ENCODE data around the gene EFNA1.
"Not testable (repeated sequence)": the region's sequence is repeated elsewhere in the genome, so short reads cannot be mapped to it uniquely, and the experiment has no call there.

EFNA1 gene

DNA sequence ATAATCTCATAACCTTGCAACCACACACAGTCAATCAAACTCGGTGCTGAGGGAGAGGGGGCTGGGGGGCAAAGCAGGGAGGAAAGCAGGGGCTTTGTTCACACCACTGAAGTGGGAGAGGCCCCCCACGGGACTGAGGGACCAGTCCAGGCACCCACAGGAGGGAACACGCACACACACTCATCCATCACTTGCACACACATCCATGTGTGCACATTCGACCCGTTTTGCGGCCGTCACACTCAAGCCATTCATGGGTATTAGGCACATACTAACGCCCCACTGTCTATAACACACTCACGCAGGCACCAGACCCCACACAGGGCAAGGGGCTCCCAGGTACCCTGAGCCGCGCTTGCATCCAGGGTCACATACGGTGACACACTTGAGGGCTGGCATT, 35.0 kb upstream of the EFNA1 start:
- no peak for DNase-seq (ENCODE audit: low read depth)

DNA sequence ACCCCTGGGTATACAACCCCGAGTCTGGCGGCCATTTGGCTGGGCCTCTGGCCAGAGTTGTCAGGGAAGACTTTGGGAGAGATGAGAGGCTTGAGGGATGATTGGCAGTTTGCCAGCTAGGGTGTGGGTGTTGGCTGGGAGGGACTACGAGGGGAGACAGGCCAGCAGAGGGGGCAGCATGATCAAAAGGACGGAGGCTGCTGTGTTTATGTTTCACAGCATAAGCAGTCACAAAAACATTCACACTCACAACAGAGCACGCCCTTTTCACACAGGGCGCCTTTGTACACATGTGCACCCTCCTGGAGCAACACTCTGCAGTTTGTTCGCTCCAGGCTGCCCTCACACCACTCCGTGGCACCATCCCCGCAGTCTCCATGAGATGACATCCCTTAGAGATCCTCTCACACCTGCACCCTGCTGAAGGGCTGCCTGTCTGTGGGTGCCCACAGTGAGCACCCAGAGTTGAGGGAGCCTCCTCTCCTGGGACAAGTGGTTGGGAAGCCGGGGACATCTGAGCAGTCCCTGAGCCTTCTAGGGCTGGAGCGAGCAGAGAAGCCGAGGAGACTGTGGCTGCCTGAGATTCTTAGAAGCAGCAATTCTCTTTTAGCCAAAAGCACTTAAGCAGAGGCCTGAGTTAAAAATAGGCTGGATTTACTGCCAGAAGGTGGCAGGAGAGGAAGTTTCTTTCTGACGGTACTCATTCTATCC, 33.6 kb upstream of the EFNA1 start:
- no peak for DNase-seq (ENCODE audit: low read depth)

DNA sequence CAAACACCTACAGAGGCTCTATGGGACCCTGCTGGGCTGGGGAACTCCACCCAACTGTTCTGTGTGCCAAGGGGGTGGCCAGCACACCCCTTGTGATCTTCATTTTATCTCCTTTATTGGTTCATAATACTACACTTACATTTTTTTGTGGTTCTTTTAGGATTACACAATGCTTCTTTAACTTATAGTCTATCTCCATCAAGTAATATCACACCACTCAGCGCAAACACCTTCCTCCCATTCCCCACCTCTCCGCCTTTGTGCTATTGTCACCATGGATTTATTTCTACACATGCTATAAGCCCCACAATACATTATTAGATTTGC, 33.1 kb upstream of the EFNA1 start:
- DNase-seq (ENCODE audit: low read depth) = no peak

DNA sequence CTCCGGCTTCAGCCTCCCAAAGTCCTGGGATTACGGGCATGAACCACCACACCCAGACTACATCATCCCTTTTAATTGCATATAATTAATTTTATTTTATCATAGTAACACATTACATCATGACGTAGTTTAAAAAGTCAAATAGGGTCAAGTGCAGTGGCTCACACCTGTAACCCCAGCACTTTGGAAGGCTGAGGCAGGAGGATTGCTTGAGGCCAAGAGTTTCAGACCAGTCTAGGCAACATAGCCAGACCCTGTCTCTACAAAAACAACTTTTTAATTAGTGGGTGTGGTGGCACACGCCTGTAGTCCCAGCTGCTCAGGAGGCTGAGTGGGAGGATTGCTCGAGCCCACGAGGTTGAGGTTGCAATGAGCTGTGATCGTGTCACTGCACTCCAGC, 28.3 kb upstream of the EFNA1 start:
- no peak for DNase-seq (ENCODE audit: low read depth)

DNA sequence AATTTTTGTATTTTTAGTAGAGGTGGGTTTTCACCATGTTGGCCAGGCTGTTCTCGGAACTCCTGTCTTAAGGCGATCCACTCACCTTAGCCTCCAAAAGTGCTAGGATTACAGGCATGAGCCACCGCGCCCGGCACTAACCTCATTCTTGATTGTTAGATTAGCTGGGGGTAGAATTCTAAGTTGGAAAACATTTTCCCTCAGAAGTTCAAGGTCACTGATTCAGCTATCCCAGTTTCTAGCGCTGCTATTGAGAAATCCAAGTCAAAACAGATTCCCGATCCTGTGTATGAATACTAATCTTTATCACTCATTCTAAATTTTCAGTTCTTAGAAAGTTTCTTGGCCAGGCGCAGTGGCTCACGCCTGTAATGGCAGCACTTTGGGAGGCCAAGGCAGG, 24.4 kb upstream of the EFNA1 start:
- no peak for DNase-seq (ENCODE audit: low read depth)

DNA sequence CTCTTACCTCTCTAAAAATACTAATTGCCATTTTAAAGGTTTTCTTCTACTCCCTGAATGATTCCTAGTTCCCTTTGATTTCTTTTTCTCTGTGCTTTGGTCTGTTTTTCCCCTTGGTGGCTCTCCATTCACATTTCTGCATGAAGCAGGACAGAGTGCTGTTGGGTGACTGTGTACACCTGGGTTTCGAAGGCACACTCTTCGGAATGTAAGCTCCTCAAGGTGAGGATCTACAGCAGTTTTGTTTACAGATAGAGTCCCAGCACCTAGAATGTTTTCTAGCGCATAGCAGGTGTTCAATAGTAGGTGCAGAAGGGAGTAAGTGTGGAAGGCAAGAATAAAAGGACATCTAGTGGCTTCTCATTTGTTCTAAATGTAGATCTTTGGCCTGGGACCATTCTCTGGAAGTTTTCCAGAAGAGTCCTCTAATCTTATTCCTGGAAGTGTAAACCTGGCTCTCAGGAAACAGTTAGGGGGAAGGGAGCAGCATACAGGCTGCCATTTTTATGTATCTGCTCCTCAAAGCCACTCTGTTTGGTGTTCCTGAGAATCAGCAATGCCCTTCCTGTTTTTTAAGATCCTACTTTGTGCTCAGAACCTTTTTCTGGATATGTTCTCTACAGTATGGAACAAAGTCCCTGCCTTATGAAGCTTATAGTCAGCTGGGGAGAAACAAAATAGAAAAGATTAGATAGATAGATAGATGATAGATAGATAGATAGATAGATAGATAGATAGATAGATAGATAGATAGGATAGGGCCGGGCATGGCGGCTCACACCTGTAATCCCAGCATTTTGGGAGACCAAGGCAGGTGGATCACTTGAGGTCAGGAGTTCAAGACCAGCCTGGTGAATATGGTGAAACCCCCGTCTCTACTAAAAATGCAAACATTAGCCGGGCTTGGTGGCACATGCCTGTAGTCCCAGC, 22.8 kb upstream of the EFNA1 start:
- DNase-seq (ENCODE audit: low read depth) = no peak

DNA sequence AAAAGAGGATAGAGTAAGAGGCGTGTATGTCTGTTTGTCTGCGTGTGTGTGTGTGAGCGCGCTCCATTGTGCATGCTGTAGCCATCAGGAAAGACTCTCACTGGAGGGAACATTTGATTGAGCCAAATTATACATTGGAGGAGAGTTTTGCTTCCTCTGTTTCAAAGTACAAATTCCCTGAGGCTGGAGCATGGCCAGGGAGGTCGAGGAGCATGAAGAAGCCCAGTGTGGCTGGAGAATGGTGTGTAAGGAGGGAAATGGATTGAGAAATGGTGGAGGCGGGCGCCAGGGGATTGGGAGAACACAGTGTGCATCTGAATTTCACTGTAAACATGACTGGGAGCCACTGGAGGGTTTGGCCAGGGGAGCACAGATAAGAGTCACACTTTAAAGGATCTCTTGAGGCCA, 22.1 kb upstream of the EFNA1 start:
- no peak for DNase-seq (ENCODE audit: low read depth)

DNA sequence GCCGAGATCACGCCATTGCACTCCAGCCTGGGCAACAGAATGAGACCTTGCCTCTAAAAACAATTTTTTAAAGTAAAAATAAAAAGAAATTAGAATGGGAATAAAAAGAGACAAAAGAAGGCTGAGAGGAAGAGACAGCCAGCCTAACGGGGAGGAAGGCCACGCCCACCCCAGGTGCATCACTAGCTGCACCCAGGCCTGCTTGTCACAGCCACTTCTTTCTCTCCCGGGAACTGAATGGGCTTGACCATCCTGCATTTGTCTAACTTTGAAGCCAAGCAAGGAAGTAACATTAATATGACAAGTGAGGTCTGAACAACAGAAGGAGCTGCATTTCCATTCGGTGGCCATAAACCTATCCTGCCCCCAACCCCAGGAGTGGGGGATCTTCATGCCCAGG, 20.8 kb upstream of the EFNA1 start:
- DNase-seq (ENCODE audit: low read depth) = no peak

DNA sequence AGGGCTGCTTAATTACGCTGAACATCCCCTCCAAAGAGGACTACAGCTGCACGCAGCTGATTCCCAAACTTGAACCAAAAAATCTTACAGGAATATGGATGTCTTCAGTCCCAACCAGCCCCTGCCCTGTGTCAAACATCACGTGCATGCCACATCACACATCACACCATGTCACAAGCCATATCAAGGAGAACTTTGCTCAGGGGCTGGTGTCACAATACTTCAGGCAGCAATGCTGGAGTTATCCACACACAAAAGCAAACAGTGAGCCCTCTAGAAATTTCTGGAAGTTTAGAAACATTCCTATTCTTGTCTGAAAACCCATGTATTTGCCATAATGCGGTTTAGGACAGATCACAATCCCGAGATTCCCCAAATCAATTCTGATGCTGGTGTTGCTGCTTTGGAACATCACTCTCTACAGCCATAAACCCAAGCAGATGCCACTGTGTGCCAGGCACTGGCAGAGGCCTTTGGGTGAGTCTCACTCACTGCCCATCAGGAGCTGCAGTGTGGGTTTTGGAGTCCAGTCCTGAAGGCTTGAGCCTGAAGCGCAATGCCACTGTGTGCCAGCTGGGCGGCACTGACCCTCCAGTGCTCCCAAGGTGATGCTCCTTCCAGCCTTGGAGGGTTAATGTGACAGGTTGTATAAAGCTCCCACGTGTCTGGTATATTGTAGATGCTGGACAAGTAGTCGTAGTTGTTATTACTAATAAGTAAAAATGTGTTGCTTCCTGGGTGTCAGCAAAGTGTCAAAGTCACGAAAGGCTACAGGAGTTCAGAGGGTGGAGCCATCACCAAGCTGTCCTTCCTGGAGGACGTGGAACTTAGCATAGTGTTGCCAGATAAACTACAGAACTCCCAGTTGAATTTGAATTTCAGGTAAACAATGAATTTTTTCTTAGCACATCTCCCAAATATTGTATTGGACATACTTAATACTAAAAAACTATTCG, 20.1 kb upstream of the EFNA1 start:
- DNase-seq (ENCODE audit: low read depth) = no peak

DNA sequence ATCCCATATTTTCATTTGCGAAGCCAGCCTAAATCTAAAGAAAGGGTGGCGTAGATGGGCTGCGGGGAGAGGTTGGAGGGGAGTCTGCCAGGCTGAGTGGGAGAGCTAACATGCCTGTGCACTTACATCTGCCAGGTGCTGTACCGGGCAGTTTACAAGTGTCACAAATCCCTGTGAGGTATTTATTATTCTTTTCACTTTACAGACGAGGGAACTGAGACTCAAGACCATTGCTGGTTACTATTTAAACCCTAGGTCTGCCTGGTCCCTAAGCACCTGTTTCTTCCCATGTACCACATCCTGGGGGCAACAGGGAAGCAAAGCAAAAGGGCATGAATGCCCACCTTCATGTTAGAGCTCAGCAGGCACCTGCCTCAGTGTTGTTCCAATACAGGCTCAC, 19.4 kb upstream of the EFNA1 start:
- DNase-seq (ENCODE audit: low read depth) = no peak

DNA sequence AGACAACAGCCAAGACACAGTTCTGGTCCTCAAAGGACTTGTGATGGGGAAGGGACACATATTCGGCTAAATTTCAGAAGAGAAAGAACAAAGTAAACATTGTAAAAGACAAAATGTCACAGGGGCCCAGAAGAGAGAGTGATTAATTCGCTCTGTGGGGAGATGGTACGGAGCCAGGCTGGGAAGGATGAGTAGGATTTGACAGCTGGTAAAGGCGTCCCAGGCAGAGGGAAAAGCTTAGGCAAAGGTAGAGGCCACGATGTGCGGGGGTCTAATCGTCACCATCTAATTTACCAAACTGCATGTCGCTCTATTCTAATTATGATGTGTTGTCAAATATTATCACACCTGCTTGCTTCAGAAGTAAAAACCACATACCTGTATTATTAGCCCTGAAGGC, 17.3 kb upstream of the EFNA1 start:
- no peak for DNase-seq (ENCODE audit: low read depth)

DNA sequence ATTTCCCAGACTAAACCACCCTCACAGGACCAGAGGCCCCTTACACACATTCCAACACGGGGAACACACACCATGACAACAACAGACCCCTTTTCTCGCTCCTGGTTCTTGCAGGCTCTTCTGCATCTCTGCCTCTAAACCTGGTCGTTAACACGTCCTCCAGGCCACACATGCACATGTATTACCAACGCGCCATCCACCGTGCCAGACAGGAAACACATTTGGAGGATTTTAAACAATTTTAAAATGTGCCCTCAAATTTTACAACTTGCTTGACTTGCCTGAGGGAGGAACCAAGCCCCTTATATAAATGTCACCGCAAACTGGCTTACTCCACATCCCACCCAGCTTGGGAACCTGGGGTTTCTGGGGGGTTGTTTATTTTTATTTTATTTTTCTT, 16.9 kb upstream of the EFNA1 start:
- no peak for DNase-seq (ENCODE audit: low read depth)

DNA sequence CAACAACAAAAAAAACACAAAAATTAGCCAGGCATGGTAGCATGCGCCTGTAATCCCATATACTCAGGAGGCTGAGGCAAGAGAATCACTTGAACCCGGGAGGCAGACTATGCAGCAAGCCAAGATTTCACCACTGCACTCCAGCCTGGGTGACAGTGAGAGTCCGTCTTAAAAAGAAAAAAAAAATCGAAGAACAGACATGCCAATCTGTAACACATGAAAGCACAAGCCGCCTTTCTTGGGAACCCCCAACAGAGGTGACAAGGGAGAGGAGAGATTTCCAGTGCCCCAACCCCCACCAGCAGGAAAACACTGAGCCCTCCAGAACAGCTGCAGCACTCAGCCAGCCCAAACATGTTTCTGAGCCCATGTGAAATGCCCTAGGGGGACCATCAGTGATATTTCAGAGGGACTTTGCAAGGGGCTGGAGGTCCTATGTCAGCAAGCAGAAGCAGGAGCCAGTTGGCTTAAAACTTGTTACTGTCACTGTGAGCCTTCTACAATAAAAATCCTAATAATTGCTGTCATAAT, 14.2 kb upstream of the EFNA1 start:
- DNase-seq (ENCODE audit: low read depth) = no peak

DNA sequence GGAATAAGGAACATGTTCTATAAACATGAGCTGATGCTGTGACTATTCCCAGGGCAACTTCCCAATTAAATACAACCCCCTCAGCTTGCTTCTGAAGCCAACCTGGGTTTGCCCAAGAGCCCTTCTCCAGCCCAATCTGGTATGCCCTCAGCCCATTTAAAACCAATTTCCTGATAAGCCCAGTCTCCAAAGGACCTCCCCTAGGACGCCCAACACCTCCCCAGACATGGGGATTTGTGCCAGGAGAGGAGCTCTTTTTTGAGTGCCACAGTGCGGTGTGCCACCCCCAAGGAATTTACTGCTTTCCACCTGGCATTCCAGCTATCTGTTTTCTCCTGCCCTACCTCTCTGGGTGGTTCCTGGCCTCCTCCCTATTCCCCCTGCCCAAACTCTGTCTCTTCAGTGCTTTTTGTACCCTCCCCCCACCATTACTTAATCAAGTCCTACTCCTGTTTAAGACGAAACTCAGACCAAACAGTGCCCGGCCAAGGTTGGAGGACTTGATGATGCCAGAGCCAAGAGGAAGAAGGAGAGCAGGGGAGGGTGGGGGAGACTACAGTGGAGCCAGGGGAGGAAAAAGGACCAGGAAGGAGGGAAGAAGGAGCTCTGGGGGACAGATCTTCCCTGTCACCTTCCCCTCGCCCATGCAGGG, 11.4 kb upstream of the EFNA1 start:
- no peak for DNase-seq (ENCODE audit: low read depth)

DNA sequence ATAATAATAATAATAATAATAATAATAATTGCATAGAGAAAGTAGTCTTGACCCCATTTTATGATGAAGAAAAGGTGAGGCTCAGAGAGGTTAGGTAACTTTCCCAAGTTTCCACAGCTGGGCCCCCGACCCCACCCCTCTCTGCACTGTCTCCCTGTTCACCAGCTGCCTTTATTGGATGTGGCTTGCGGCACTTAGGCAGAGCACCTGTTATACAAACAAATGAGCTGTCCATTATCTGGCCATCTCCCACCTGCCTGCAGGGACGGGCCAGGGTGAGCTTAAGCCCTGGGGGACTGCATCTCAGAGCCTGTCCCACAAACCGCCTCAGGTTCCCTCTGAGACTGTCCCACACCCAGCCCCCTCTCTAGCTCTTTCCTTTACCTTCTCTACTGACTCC, 10.1 kb upstream of the EFNA1 start:
- no peak for DNase-seq (ENCODE audit: low read depth)

DNA sequence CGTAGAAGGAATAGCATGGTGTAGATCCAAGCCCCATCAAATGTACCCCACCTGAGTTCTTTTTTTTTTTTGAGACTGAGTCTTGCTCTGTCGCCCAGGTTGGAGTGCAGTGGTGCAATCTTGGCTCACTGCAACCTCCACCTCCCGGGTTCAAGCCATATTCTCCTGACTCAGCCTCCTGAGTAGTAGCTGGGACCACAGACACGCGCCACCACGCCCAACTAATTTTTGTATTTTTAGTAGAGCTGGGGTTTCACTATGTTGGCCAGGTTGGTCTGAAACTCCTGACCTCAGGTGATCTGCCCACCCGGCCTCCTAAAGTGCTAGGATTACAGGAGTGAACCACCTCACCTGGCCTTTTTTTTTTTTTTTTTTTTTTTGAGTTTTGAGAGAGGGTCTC, 9.6 kb upstream of the EFNA1 start:
- DNase-seq (ENCODE audit: low read depth) = not testable (repeated sequence)

DNA sequence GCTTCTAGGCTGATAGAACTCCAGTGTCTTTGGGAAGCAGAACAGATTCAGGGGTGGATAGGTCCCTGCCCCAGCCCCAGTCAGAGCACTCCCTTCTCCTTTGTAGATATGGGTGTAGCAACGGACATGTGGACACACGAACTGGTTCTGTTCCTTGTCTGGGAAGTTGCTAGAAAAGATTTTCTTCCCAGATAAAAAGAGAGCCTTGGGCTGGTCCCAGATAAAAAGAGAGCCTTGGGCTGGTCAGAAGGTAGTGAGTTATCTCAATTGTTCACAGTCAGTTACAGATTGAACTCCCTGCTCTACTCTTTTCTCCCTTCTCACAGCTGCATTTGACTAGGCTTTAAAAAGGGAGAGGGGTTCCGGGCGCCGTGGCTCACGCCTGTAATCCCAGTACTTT, 7.4 kb upstream of the EFNA1 start:
- DNase-seq (ENCODE audit: low read depth) = no peak

DNA sequence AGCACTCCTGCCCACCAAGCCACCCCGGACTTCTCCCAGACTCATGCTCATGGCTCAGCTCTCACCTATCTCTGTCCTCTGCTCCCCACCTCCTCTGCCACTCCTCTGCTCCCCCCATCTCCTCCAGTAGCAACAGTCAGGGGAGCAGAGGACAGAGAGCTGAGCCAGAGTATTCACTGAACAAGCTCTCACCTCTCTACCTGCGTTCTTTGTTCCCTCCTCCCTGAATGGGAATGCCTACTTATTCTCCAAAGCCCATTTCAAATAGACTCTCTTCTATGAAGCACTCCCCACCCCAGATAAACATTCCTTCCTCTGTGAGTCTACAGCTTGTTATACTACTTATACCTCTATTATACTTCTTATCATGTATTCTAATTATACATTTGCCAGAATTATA, 6.4 kb upstream of the EFNA1 start:
- no peak for DNase-seq (ENCODE audit: low read depth)

DNA sequence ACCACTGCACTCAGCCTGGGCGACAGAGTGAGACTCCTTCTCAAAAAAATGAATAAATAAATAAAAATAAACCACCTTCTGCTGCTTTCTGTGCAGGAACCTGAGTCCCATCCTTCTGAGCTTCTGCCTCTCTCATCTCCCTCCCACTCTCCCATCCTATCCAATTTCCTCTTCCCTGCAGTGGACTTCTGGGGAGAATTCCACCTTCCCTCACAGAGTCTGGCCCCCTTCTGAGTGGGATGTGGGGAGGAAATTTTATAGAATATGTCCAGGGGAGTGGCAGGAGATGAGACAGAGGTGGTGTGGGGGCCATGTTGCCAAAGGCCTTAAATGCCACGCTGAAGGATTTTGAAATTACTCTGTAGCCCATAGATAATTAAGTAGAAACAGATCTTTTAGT, 5.4 kb upstream of the EFNA1 start:
- no peak for DNase-seq (ENCODE audit: low read depth)

DNA sequence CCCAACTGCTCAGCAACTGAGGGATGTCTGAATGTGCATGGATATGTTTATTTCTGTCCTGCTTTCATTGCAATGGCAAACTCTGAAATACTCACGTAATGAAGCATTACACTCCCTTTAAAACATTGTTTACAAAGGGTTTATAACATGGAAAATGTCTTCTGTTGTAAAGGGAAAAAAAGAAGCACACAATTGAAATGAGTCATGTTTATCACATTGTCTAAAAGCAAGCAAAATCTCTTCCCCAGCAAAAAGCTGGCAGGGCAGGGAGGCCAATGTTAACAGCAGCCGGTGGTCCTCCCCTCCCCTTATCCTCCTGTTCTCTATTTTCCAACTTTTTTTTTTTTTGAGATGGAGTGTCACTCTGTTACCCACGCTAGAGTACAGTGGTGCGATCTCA, 3.9 kb upstream of the EFNA1 start:
- DNase-seq (ENCODE audit: low read depth) = no peak

DNA sequence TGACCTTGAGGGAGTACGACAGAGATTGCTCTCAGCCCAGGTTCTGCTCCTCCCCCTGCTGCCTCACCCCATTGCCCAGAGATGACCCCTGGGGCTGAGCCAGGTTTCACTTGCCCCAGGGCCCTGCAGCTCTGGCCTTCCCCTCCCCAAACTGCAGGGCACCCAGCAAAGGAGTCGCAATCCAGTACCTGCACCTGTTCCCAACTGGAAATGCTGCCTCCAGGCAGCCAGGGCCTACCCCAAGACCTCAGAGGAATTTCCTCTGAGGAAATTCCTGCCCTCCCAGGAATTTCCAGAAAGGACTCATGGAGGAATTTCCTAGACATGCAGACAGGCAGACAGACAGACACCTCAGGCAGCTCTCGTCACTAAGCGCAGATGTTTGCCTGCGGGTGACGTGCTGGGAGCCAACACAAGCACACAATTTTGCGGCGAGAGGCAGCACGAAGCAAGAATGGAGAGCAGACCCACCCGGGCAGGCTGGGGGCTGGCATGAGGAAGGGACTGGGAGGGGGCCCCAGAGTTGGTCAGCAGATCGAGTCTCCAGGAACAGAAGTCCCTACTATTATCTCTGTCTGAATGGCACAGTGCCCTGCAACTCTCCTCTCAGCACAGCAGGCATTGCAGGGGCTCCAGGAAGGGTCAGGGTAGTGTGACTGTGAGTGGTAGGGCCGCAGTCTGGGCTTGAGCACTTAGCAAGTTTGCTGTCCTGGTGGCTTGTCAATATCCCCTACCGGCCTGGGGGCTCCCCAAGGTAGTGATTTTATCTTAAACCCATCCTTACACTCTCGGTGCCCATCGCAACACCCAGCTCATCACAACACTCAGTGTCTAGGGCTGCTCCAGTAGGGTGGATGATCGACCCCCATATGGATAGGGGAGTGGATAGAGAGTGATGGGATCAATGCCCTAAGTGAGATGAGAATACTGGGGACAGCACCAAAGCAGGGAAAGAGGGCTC, 2.9 kb upstream of the EFNA1 start:
- DNase-seq (ENCODE audit: low read depth) = no peak

Data from activated T-helper 1 cell treated with Interleukin-2 at 50 U/mL for 16 hours (primary cell).